Body of pancreas (tissue), 4 donors: ENCODE results near the gene OR8D1. TPM values are rescaled to one million over a fixed set of nuclear protein-coding genes. Genes with fewer than 3 reads are reported as not detected.

ENCODE experiments used
- ATAC-seq: fragments of 150-250 bp; one replicate; pipeline ENCODE4 v1.9.1; 2016
- DNase-seq, 4 donors: peaks; one replicate each; pipeline ENCODE4 v3.0.0-alpha.2; 2019
- H3K27ac ChIP-seq, 4 donors: fragments of 200-600 bp; sonication (generic); 1 replicate in 3 of 4; 2 replicates in 1 of 4; pipeline versions ENCODE4 v1.5.1 to v1.6.1; 2016 to 2019; ENCODE audit warnings: mild to moderate bottlenecking in 1 of 4, mixed read lengths in 1 of 4, moderate library complexity in 1 of 4
- H3K27me3 ChIP-seq, 2 donors: fragments of 200-600 bp; sonication (generic); one replicate each; pipeline ENCODE4 v1.6.0; 2016; ENCODE audit warnings: mild to moderate bottlenecking in 1 of 2
- H3K36me3 ChIP-seq, 2 donors: fragments of 200-600 bp; sonication (generic); replicated peaks in 1 of 2; 2 replicates each; pipeline ENCODE4 v1.5.1; 2016; ENCODE audit warnings: low read depth in 2 of 2; ENCODE audit not compliant: insufficient read depth in 1 of 2
- H3K4me1 ChIP-seq: fragments of 200-600 bp; sonication (generic); one replicate; pipeline ENCODE4 v1.6.0; 2016
- H3K4me3 ChIP-seq, 2 donors: fragments of 200-600 bp; sonication (generic); 1 replicate in 1 of 2; 2 replicates in 1 of 2; pipeline ENCODE4 v1.5.1; 2016 to 2019
- H3K9me3 ChIP-seq, 3 donors: fragments of 200-600 bp; sonication (generic); 1 replicate in 2 of 3; 2 replicates in 1 of 3; pipeline ENCODE4 v1.5.1; 2016
- POLR2A ChIP-seq, 3 donors: fragments of 450-650 bp; IDR thresholded peaks; one replicate each; pipeline ENCODE4 v1.6.1; 2016; ENCODE audit warnings: antibody characterized with exemption in 3 of 3, mild to moderate bottlenecking in 2 of 3
- WGBS, 2 donors: methylation state at CpG; one replicate each; pipeline ENCODE4 v1.1.5; 2017; 5-methylcytosine and 5-hydroxymethylcytosine counted together
- intact Hi-C: fragments of 100-400 bp; cut with DNase I; formaldehyde crosslinking; loops from one replicate; pipeline ENCODE4 v1.15.1; 2023
- total RNA-seq, 2 donors: library from RNA; depleted of rRNA; stranded (reverse); fragments of >200 nt; gene quantifications; one replicate each; pipeline ENCODE4 v1.1.0, GENCODE V29; 2016
- TF ChIP-seq, protein P1 (sequence below), 7 experiments: fragments of 450-650 bp in 4 of 7; fragments of 200-600 bp in 3 of 7; sonication (generic) in 3 of 7; IDR thresholded peaks; one replicate each; pipeline ENCODE4 v1.5.1; 2016 to 2019; ENCODE audit warnings: antibody characterized with exemption in 7 of 7

OR8D1 gene
- total RNA-seq: not detected

DNA sequence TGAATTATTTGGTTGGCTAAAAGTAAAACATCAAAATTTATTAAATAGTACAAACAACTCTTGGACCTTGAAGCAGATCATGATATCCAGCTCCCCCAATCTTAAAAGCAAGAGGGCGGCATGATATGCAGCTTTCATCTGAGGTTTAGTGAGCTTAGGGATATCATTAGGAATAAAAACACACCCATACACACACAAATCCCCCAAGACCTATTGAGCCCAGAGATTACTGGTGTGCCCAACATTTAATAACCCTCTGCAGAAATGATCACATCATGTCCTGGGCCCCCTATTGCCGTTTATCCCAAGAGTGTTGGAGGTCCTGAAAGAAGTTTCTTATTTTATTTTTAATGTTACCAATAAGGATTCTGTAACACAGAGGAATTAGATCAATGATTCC, at the start of gene OR8D1:
Gene OR8D1, minus strand, starts transcription at position 101 of the 400 bp plus-strand sequence. CDS start 3,183 bp downstream, outside the sequence.
- Histone ChIP-seq H3K27ac (no peak within 1 kb of the TSS), H3K36me3 (no peaks in the 10 kb centered on the region), H3K9me3 (no peaks in the 10 kb centered on the region), H3K4me3 (no peak within 1 kb of the TSS), H3K27me3 (no peaks in the 10 kb centered on the region), H3K4me1 (peaks cover 16% of the 10 kb centered on the region)
- DNase-seq (no peak), ATAC-seq (no peak)
- 84 to 91% methylated on average over 2 of the region's 2 CpGs for WGBS, 2 donors
- intact Hi-C loops: no loop called here
- TF ChIP-seq POLR2A (IDR thresholded peaks at IDR 0.05): no peak
- TF ChIP-seq, protein P1, sequence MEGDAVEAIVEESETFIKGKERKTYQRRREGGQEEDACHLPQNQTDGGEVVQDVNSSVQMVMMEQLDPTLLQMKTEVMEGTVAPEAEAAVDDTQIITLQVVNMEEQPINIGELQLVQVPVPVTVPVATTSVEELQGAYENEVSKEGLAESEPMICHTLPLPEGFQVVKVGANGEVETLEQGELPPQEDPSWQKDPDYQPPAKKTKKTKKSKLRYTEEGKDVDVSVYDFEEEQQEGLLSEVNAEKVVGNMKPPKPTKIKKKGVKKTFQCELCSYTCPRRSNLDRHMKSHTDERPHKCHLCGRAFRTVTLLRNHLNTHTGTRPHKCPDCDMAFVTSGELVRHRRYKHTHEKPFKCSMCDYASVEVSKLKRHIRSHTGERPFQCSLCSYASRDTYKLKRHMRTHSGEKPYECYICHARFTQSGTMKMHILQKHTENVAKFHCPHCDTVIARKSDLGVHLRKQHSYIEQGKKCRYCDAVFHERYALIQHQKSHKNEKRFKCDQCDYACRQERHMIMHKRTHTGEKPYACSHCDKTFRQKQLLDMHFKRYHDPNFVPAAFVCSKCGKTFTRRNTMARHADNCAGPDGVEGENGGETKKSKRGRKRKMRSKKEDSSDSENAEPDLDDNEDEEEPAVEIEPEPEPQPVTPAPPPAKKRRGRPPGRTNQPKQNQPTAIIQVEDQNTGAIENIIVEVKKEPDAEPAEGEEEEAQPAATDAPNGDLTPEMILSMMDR (IDR thresholded peaks at IDR 0.05): no peak

GRCh38 chr11:124359566-124359965, 45.8 kb upstream of the OR8D1 start:
- 22 to 51% methylated on average over 2 of the region's 2 CpGs for WGBS, 2 donors
- no peak for TF ChIP-seq POLR2A (IDR thresholded peaks at IDR 0.05)
- TF ChIP-seq, protein P1 (IDR thresholded peaks at IDR 0.05): no peak
- H3K36me3 ChIP-seq: no peaks in the 10 kb centered on the region
- no peak for DNase-seq
- intact Hi-C loops: no loop called here
- no peak overlapping the region for H3K27ac ChIP-seq
- no peaks in the 10 kb centered on the region for H3K4me1 ChIP-seq
- no peak overlapping the region for H3K4me3 ChIP-seq
- H3K9me3 ChIP-seq: no peaks in the 10 kb centered on the region
- ATAC-seq: no peak
- H3K27me3 ChIP-seq: no peaks in the 10 kb centered on the region

DNA sequence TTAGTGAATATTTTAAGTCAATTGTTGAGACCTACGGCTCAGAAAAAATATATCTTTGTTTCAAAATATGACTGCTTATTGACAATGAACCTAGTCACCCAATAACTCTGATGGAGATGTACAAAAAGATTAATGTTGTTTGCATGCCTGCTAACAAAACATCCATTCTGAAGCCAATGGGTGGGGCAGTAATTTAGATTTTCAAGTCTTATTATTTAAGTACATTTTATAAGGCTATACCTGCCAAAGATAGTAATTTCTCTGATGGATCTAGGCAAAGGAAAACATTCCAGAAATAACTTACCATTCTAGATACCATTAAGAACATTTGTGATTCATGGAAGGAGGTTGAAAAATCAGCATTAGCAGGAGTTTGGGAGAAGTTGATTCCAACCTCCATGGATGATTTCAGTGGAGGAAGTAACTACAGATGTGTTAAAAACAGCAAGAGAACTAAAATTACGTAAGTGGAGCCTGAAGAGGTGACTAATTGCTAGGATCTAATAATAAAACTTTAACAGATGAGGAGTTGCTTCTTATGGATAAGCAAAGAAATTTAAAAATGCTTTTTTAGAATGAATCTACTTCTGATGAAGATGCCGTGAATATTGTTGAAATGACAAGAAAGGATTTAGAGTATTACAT, 32.7 kb upstream of the OR8D1 start:
- Histone ChIP-seq H3K27me3 (no peaks in the 10 kb centered on the region), H3K4me3 (no peak overlapping the region), H3K36me3 (no peaks in the 10 kb centered on the region), H3K27ac (no peak overlapping the region), H3K9me3 (no peaks in the 10 kb centered on the region), H3K4me1 (no peaks in the 10 kb centered on the region)
- no peak for DNase-seq
- no peak for ATAC-seq
- WGBS, 2 donors: 43 to 70% methylated on average over 3 of the region's 3 CpGs
- no peak for TF ChIP-seq POLR2A (IDR thresholded peaks at IDR 0.05)
- TF ChIP-seq, protein P1 (IDR thresholded peaks at IDR 0.05): no peak
- intact Hi-C loops: no loop called here

GRCh38 chr11:124344346-124344745, 30.6 kb upstream of the OR8D1 start:
- 81 to 83% methylated on average over 5 of the region's 5 CpGs for WGBS, 2 donors
- no peaks in the 10 kb centered on the region for H3K4me1 ChIP-seq
- H3K27ac ChIP-seq: no peak overlapping the region
- H3K36me3 ChIP-seq: no peaks in the 10 kb centered on the region
- no peaks in the 10 kb centered on the region for H3K27me3 ChIP-seq
- DNase-seq (no peak), ATAC-seq (no peak)
- no peaks in the 10 kb centered on the region for H3K9me3 ChIP-seq
- no peak overlapping the region for H3K4me3 ChIP-seq
- no peak for TF ChIP-seq POLR2A (IDR thresholded peaks at IDR 0.05)
- TF ChIP-seq, protein P1 (IDR thresholded peaks at IDR 0.05): no peak
- intact Hi-C loops: no loop called here

- intact Hi-C loops: no loop called here
- TF ChIP-seq, protein P1 (IDR thresholded peaks at IDR 0.05): no peak
- no peak for TF ChIP-seq POLR2A (IDR thresholded peaks at IDR 0.05)
- DNase-seq (no peak), ATAC-seq (no peak)
- H3K9me3 ChIP-seq: no peaks in the 10 kb centered on the region
- no peaks in the 10 kb centered on the region for H3K27me3 ChIP-seq
- H3K4me1 ChIP-seq: no peaks in the 10 kb centered on the region
- no peak overlapping the region for H3K27ac ChIP-seq
- no peaks in the 10 kb centered on the region for H3K36me3 ChIP-seq
- WGBS, 2 donors: 33 to 62% methylated on average over 2 of the region's 2 CpGs
- no peak overlapping the region for H3K4me3 ChIP-seq
Observed at GRCh38 chr11:124340142-124340447, 26.3 kb upstream of the OR8D1 start.
